Thoracic aorta (tissue), 2 donors: ENCODE results near the gene GSTO2. TPM values are rescaled to one million over a fixed set of nuclear protein-coding genes. Genes with fewer than 3 reads are reported as not detected.
A peak's percentile ranks its signal among the peaks of the same experiment; 100 is the strongest.

Experiments used
- ATAC-seq: fragments of 150-250 bp; one replicate; pipeline ENCODE4 v1.8.0; 2017; ENCODE audit warnings: low read depth; ENCODE audit not compliant: insufficient number of reproducible peaks, low FRiP score
- DNase-seq: peaks from one replicate; pipeline ENCODE4 v3.0.0-alpha.2; 2020; ENCODE audit warnings: low spot score
- H3K27ac ChIP-seq, 2 donors: fragments of 200-600 bp; sonication (generic); 1 replicate in 1 of 2; 2 replicates in 1 of 2; pipeline ENCODE4 v1.5.1; 2016; ENCODE audit warnings: mild to moderate bottlenecking in 2 of 2, moderate library complexity in 2 of 2
- H3K27me3 ChIP-seq: fragments of 200-600 bp; sonication (generic); replicated peaks from 2 replicates; pipeline ENCODE4 v1.6.0; 2016; ENCODE audit warnings: mild to moderate bottlenecking; ENCODE audit not compliant: insufficient read depth
- H3K36me3 ChIP-seq: fragments of 200-600 bp; sonication (generic); one replicate; pipeline ENCODE4 v1.5.1; 2016
- H3K4me1 ChIP-seq, 2 donors: fragments of 200-600 bp; sonication (generic); 1 replicate in 1 of 2; 2 replicates in 1 of 2; pipeline versions ENCODE4 v1.5.1 to v1.6.0; 2016; ENCODE audit warnings: low read depth in 2 of 2, mild to moderate bottlenecking in 1 of 2; ENCODE audit not compliant: control insufficient read depth in 1 of 2
- H3K4me3 ChIP-seq: fragments of 200-600 bp; sonication (generic); 2 replicates; pipeline ENCODE4 v1.5.1; 2016; ENCODE audit warnings: mild to moderate bottlenecking
- H3K9me3 ChIP-seq: fragments of 200-600 bp; sonication (generic); 2 replicates; pipeline ENCODE4 v1.5.1; 2016
- total RNA-seq, 2 donors: library from RNA; depleted of rRNA; stranded (reverse); fragments of >200 nt; gene quantifications; one replicate each; pipeline versions ENCODE4 v1.1.0 to v1.2.3, GENCODE V29; 2016
- TF ChIP-seq, protein P1 (sequence below): fragments of 200-600 bp; sonication (generic); IDR thresholded peaks from one replicate; pipeline ENCODE4 v1.5.1; 2019; ENCODE audit warnings: antibody characterized with exemption

The GSTO2 gene
- total RNA-seq, 2 donors from 2014 or later: 2.8 to 3.0 TPM

GRCh38 chr10:104254493-104255310, 14.3 kb upstream of the GSTO2 start, which contains the start of gene GSTO1:
Gene GSTO1 (plus strand): TSS chr10:104254892. CDS start chr10:104254929, 37 bp downstream.
- Histone ChIP-seq H3K4me1 (peaks cover 10 to 36% of the 10 kb centered on the region in 2 donors), H3K27ac (peak within 1 kb of the TSS; percentile 92 to 94), H3K27me3 (no peaks in the 10 kb centered on the region), H3K4me3 (peak within 1 kb of the TSS; percentile 89), H3K9me3 (no peaks in the 10 kb centered on the region), H3K36me3 (peaks cover 10% of the 10 kb centered on the region)
- TF ChIP-seq, protein P1, sequence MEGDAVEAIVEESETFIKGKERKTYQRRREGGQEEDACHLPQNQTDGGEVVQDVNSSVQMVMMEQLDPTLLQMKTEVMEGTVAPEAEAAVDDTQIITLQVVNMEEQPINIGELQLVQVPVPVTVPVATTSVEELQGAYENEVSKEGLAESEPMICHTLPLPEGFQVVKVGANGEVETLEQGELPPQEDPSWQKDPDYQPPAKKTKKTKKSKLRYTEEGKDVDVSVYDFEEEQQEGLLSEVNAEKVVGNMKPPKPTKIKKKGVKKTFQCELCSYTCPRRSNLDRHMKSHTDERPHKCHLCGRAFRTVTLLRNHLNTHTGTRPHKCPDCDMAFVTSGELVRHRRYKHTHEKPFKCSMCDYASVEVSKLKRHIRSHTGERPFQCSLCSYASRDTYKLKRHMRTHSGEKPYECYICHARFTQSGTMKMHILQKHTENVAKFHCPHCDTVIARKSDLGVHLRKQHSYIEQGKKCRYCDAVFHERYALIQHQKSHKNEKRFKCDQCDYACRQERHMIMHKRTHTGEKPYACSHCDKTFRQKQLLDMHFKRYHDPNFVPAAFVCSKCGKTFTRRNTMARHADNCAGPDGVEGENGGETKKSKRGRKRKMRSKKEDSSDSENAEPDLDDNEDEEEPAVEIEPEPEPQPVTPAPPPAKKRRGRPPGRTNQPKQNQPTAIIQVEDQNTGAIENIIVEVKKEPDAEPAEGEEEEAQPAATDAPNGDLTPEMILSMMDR: no peak
- peak; percentile 45 for DNase-seq
- no peak for ATAC-seq

DNA sequence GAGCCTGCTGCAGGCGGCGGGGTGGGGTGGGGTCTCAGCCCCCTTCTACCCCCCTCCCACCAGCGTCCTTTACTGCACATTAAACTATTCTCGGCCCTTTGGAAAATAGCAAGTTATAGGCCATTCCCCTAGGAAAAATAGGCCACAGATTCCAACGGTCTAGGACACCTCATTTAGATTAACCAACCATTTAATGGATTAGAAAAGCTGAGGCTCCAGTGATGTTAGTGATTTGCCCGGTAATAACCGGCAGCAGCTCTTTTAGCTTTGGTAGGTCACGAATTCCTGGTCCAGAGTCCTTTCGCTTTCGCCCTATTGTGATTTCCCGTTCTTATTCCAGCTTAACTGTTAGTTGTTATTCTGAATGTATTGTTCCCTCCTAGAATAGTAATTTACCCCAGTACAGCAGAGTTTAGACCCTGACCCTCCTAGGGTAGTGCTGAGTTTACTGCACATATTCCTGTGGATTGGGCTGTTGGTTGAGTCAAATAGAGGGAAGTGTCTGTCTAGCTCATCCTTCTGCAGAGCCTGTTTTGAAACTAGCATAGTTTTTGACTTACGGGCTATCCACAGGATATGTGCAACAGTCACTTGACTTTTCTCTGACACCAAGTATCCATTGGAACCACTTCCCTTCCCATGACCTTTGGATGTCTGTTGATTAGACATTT, 13.5 kb upstream of the GSTO2 start:
- DNase-seq (no peak), ATAC-seq (no peak)
- Histone ChIP-seq H3K4me3 (peak overlapping the region; percentile 89), H3K4me1 (peaks cover 17 to 43% of the 10 kb centered on the region in 2 donors), H3K36me3 (peaks cover 10% of the 10 kb centered on the region), H3K27me3 (no peaks in the 10 kb centered on the region), H3K9me3 (no peaks in the 10 kb centered on the region), H3K27ac (peak overlapping the region; percentile 92 to 94)
- TF ChIP-seq, protein P1: no peak

DNA sequence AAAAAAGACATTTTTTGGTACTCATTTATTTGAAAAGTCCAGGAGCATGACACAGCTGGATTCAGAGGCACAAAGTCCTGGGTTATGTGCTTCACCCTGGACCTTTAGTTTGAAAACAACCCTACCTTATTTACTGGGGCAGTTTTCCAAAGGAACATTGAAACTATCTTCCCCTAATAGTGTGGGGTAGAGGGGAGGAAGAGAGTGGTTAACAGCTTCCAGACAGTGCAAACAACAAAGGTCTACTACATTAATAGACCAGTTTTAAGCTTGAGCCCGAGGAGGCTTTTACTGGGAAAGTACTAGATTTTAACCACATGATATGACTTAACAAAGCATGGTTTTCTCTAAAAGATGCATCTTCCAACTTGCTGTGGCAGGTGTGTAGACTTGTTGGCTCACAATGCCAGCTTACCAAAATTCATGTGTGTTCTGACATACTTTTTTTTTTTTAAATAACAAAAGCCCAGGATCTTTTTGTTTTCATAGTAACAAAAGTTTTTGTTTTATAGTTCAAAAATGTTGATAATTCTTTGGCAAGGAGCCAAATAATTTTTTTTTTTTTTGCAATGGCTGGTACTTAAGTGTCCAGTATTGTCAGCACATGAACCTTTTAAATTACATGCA, 12.5 kb upstream of the GSTO2 start:
- Histone ChIP-seq H3K4me1 (peaks cover 21 to 52% of the 10 kb centered on the region in 2 donors), H3K9me3 (no peaks in the 10 kb centered on the region), H3K4me3 (peak overlapping the region; percentile 89), H3K27ac (peak overlapping the region; percentile 92 to 94), H3K36me3 (peaks cover 10% of the 10 kb centered on the region), H3K27me3 (no peaks in the 10 kb centered on the region)
- TF ChIP-seq, protein P1: no peak
- DNase-seq (no peak), ATAC-seq (no peak)

DNA sequence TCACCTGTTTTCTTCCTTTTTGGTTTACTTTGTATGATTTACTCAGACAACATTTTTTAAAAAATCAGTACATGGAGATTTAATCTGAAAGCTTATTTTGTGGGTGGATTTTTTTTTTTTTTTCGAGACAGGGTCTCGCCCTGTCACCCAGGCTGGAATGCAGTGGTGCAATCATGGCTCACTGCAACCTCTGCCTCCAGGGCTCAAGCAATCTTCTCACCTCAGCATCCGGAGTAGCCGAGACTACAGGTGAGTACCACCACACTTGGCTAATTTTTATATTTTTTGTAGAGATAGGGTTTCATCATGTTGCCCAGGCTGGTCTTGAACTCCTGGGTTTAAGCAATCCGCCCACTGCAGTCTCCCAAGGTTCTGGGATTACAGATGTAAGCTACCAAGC, 11.7 kb upstream of the GSTO2 start:
- H3K9me3 ChIP-seq: no peaks in the 10 kb centered on the region
- no peaks in the 10 kb centered on the region for H3K27me3 ChIP-seq
- no peak overlapping the region for H3K27ac ChIP-seq
- TF ChIP-seq, protein P1: no peak
- no peak for DNase-seq
- H3K36me3 ChIP-seq: peaks cover 10% of the 10 kb centered on the region
- no peak overlapping the region for H3K4me3 ChIP-seq
- H3K4me1 ChIP-seq: peaks cover 21 to 52% of the 10 kb centered on the region in 2 donors
- ATAC-seq: no peak

DNA sequence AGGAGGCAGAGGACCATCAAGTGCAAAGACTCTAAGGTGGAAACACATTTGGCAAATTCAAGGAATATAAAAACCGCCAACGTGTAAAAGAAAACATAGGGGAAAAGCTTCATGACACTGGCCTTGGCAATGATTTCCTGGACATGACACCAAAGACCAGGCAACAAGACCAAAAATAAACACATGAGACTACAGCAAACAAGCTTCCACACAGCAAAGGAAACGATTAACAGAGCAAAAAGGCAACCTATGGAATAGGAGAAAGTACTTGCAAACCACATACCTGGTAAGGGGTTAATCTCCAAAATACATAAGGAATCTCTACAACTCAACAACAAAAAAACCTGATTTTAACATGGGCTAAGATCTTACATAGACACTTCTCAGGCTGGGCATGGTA, 10.8 kb upstream of the GSTO2 start:
- TF ChIP-seq, protein P1: no peak
- H3K27ac ChIP-seq: no peak overlapping the region
- H3K36me3 ChIP-seq: peaks cover 10% of the 10 kb centered on the region
- no peaks in the 10 kb centered on the region for H3K27me3 ChIP-seq
- H3K9me3 ChIP-seq: no peaks in the 10 kb centered on the region
- no peak for DNase-seq
- H3K4me3 ChIP-seq: no peak overlapping the region
- ATAC-seq: no peak
- H3K4me1 ChIP-seq: peaks cover 21 to 52% of the 10 kb centered on the region in 2 donors
